Left colon (tissue), 2 donors: Measurements from ENCODE around the gene RABGAP1L. TPM values are rescaled to one million over a fixed set of nuclear protein-coding genes. Genes with fewer than 3 reads are reported as not detected.
"Not testable (repeated sequence)": the region's sequence is repeated elsewhere in the genome, so short reads cannot be mapped to it uniquely, and the experiment has no call there.

Experiments used
- ATAC-seq: fragments of 200-7000 bp; cut with Tn5 transposase; one replicate; pipeline ENCODE4 v1.9.1; 2020; ENCODE audit warnings: mild to moderate bottlenecking, moderate library complexity
- DNase-seq, 2 donors: peaks; one replicate each; pipeline ENCODE4 v3.0.0-alpha.2; 2020
- intact Hi-C, 2 donors: fragments of 100-400 bp; cut with DNase I in 1 of 2; cut with micrococcal nuclease in 1 of 2; formaldehyde crosslinking; loops; one replicate each; pipeline versions ENCODE4 v1.11.2 to v1.14.0; 2022; cut with DNase I, micrococcal nuclease
- total RNA-seq, 2 donors: library from RNA; stranded (reverse); fragmentation: NEBNext Ultra II Directional; extraction: Animal tissue kit (Norgen Biotek cat#: 25700); gene quantifications; one replicate each; pipeline ENCODE4 v1.2.1, GENCODE V29; 2021
- donor health status: DM: no; HTN: no; CAD: no.
- donor health status: DM: yes; HTN: yes; CAD: no.

RABGAP1L gene
- total RNA-seq, 2 donors from 2014 or later, result 67.8 to 70.4 TPM

DNA sequence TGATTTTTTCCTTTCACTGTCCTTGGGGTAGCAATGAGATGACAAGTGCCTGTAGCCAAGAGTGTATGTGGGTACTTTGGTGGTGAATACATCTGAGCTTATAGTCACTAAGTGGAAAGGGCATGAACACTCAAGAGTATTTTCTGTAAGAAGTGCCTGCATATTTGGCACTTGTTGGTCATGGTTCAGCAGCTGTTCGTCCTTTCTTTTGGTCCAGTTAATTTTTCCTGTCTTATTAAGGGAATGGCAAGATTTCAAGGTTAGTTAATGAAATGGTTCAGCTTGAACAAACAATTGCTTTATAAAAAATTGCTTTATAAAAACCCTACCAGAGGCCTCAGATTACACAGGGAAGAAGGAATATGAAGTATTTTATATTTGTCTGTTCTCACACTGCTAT lies 239.9 kb downstream of the RABGAP1L start:
- intact Hi-C loops, result no loop called here
- ATAC-seq (no peak), DNase-seq (no peak)

DNA sequence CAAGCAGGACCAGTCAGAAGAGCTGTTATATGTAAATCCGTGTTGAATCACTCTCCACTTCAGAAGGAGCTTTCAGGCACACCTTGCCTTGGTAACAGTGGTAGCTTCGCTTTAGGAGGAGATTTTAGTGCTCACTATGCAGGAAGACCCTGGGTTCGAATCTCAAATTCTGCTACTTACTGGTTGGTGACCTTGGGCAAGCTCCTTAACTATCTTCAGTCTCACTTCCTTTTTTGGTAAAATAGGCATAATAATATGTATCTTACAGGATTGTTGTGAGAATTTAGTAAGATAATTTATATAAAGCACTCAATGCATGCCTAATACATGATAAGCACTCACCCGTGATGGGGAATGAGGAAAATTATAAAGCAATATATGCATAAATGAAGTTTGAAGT lies 241.8 kb downstream of the RABGAP1L start:
- no peak for ATAC-seq
- intact Hi-C loops, result no loop called here
- no peak for DNase-seq

DNA sequence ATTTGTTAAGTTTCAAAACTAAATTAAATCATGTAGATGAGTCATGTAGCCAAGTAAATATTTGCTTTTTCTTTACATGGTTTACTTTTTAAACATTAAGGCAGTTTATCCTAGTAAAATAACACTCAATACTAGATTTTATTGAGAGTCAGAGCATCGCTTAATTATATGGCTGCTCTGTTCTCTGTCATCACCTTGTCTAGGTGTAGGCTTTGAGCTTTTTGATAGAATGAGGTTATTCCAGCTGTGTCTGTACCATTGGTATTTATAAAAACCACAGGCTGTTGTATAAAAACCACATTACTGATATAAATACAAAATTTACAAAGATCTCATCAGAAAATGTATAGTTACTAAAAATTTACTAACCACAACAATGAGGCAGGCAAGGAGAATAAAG lies 245.9 kb downstream of the RABGAP1L start:
- DNase-seq, result no peak
- ATAC-seq, result no peak
- intact Hi-C loops, result no loop called here

DNA sequence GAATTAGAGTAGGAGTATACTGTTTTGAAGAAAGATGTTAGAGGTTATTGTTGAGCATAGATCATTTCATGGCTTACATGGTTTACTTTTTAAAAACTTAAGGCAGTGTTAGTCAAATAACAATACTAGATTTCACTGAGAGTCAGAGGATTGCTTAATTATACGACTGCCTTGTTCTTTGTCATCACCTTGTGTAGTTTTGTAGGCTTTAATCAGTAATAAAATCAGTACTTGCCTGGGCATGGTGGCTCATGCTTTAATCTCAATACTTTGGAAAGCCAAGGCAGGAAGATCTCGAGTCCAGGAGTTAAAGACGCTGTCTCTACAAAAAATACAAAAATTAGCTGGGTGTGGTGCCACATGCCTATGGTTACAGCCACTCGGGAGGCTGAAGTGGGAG lies 247.1 kb downstream of the RABGAP1L start:
- ATAC-seq, result no peak
- intact Hi-C loops, result no loop called here

DNA sequence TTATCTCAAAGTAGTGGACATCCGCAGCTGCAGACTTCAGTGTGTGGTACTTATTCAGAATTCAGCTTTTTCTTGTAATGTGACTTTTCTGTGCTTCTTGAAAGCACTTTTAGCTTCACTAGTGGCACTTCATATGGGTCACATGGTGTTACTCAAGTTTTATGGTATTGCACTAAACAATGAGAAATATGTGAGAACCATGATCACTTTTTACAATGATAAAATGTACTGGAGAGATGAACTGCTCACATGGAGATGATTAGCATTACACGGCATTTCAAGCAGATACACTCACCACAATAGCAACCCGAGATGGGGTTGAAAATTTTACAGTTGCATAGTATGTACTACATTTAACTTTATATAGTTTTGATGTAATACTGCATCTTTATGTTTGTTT lies 248.3 kb downstream of the RABGAP1L start:
- intact Hi-C loops, result no loop called here
- DNase-seq, result no peak
- ATAC-seq, result no peak

More for the DNA sequence above, 247.1 kb downstream of the RABGAP1L start:
- no peak for DNase-seq

DNA sequence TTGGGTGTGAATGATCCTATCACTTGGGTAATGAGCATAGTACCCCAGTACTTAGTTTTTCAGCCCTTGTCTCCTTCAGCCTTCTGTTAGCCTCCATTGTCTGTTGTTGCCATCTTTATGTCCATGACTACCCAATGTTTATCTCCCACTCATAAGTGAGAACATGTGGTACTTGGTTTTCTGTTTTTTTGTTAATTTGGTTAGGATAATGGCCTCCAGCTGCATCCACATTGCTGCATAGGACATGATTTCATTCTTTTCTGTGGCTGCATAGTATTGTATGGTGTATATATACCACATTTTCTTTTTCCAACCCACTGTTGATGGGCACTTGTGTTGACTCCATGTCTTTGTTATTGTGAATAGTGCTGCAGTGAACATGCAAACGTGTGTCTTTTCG lies 248.8 kb downstream of the RABGAP1L start:
- ATAC-seq, result no peak
- DNase-seq, result no peak
- intact Hi-C loops, result no loop called here

DNA sequence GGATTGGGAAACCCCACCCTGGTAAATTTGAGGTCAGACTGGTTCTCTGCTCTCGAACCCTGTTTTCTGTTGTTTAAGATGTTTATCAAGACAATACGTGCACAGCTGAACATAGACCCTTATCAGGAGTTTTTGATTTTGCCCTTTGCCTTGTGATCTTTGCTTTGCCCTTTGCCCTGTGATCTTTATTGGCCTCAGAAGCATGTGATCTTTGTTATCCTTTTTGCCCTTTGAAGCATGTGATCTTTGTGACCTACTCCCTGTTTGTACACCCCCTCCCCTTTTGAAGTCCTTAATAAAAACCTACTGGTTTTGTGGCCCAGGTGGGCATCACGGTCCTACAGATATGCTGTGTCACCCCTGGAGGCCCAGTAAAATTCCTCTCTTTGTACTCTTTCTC lies 250.5 kb downstream of the RABGAP1L start:
- intact Hi-C loops, DNase-seq, ATAC-seq: not testable (repeated sequence)

DNA sequence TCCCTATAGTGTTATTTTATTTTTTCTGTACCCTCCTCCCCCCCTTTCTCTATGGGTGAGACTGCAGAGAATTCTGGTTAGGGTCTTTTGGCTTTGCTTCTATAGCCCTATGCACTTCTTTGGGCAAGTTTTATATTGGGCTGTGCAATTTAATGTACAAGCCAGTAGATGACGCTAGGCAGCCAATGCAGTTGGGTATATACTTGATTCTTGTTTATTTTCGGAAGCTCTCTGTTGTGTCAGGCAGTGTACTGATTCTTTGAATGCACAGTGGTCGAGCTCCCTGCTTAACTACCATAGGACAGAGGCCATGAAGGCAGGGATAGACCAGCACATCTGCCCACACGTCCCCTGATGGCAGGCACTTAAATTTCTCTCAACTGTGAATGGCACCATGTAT lies 254.3 kb downstream of the RABGAP1L start:
- ATAC-seq (no peak), DNase-seq (no peak)
- intact Hi-C loops, result no loop called here

DNA sequence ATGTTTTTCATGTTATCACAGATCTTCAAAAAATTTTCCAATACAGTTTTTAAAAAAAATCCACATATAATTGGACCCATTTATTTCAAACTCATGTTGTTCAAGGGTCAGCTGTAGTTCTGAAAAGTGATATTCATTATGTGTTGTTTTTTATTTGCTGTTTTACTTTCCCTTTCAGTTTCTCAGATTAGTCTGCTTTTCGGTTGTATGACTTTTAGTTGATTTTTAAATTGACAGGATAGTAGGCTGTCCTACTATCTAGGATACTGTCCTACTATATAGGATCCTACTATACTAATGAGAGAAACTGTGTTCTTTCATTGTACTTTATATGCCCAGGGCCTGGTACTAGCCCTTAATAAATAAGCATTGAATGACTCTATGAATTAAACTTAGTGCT lies 254.9 kb downstream of the RABGAP1L start:
- DNase-seq (no peak), ATAC-seq (no peak)
- intact Hi-C loops, result no loop called here

DNA sequence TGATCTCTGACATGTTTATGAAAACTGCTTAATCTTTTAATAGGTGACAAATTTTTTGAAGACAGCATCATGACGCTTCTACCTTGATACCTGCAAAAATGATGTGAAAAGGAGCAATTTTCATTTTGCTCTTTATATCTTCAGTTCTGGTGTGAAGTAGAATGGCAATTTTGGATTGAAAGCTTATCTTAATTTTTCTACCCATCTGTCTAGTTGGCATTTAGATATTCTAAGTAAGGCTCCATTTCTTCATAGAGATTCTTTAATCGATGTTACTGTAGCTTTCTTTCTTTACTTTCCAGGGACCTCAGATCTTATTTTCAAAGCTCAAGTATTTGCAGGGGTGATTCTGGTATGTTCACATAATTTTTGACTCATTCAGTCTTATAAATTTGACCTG lies 256.2 kb downstream of the RABGAP1L start:
- DNase-seq (no peak), ATAC-seq (no peak)
- intact Hi-C loops, result no loop called here

DNA sequence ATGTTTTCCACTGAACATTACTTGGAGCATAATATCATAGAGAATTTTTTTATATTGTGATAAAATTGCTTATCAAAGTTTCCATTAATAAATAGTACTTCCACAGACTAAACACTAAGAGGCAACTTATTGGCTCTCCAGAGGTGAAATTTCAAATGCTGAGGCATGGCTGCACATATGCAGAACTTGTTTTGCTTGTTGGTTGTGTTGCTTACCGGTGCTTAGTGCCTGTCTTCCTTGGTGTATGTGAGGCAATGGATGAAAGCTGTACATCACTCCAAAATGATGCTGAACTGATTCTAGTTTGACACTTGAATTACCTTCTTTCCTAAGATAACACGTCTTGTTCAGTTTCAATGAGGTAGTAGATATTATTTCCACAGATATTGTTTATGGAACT lies 258.6 kb downstream of the RABGAP1L start:
- DNase-seq (no peak), ATAC-seq (no peak)
- intact Hi-C loops, result no loop called here

DNA sequence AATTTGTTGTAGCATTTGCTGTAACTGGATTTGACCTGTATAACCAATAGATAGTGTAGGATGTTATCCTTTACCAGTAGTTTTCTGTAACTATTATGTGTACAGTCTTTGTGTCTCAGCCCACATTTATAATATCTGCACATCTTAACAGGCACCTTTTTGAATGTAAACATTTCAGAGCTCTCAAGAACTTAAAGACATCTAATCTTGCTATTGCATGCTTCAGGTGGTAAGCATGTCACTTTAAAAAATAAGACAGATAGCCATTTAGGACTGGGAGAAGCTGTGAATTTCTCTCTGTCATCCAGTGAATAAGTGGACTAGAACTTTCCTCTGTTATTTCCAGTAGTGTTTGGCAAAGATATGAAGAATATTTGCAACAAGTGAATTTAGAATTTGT lies 265.8 kb downstream of the RABGAP1L start:
- intact Hi-C loops, result no loop called here

DNA sequence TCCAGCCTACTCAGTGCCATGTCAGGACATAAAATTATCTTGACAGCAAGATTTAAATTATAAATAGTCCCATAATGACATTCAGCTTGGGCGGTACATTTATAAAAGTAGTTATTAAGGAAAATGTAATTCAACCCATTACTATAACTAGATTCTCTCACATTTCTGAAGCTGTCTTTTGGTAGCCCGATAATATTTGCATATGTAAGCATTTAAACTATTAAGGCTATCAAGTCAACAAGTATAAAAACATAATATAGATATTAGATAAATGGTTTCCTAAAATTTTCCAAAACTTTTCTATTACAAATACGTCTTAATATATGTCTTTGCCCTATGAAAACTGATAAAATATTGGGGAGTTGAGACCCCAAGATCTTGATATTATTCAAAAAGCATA lies 266.8 kb downstream of the RABGAP1L start:
- intact Hi-C loops, result no loop called here
- ATAC-seq (no peak), DNase-seq (no peak)

More for the DNA sequence above, 265.8 kb downstream of the RABGAP1L start:
- ATAC-seq, result no peak
- no peak for DNase-seq

DNA sequence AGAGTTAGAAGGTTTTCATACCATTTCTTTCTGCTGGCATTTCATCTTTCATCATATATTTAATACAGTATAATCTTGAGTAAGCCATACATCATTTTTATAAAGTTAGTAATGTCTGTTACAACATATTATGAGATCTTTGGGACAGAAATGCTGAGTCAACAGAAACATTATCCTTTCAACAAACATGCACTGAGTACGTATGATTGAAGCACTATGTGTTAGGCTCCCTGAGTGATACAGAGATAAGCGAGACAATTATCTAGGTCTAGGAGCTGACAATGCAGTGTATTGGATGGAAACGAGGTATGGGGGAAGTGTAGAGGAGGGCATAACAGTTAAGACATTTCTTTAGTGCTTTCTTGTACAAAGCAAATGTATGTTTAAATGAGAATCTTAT lies 268.7 kb downstream of the RABGAP1L start:
- DNase-seq (no peak), ATAC-seq (no peak)
- intact Hi-C loops, result no loop called here

DNA sequence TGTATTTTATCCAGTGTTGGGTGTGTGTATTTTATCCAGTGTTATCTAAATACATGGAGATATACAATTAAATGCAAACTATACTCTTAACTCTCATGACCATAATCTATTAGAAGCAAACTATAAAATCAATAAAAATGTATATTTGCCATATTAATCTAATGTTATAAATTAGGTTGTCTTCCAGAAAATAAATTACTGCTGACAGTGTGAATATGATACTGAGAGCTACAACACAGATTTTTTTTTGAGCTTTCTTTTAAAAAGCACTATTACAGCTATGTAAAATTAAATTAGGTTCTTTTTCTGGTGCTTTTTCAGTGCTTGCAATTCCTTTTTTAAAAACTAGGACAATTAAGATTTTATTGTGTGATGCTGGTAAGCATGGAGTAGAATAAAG lies 269.4 kb downstream of the RABGAP1L start:
- intact Hi-C loops, result no loop called here
- DNase-seq (no peak), ATAC-seq (no peak)

DNA sequence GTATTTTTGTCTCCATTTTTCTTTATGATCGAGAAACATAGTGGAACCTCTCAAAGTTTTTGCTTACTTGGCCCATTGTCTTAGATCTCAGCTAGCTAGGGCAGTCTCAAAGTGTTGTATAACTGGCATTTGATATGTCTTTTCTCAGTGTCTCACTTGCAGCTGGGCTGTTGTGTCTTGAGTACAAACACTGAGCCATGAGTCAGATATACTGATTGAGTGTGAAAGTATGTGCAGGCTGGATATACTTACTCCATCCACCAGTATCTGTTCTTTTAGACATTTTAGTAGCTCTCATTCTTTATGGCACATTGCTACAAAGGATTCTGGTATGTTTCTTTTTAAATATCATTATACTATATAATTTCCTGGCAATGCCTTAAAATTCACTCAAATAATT lies 274.1 kb downstream of the RABGAP1L start:
- DNase-seq (no peak), ATAC-seq (no peak)
- intact Hi-C loops, result no loop called here

DNA sequence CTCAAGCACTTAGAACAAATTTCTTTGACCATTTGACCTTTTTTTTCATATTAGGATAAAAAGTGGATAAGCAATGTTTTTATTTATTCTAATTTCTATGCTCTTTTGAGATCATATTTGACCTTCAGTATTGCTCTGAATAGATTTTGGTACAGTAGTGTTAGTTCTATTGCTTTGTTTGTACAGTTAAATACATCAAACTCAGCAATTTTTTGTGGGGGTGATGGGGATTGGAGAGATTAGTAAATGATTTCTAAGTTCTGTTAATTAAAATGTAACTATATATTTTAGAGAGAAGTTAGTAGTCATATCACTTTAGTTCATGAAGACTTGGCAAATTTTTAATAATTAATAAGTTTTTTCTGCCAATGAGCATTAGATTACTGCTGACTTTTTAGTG lies 286.0 kb downstream of the RABGAP1L start:
- ATAC-seq (no peak), DNase-seq (no peak)
- intact Hi-C loops, result no loop called here

DNA sequence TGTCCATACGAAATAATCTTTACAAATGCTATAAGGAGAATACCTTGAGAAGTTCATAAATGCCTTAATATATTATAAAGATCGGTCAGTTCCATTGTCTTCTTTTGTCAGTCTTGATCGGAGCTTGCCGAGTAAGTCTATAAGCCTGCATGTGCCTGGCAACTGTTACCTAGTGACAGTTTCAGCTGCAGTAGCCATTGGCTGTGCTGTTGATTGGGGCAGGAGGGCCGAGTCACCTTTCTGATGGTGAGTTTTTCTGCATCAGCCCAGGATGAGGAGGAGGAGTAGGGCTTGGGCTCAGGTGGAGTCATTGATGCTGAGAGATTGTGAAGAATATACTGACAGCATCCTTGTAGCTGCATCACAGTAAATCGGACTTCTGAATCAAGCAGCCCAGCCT lies 286.5 kb downstream of the RABGAP1L start:
- no peak for DNase-seq

DNA sequence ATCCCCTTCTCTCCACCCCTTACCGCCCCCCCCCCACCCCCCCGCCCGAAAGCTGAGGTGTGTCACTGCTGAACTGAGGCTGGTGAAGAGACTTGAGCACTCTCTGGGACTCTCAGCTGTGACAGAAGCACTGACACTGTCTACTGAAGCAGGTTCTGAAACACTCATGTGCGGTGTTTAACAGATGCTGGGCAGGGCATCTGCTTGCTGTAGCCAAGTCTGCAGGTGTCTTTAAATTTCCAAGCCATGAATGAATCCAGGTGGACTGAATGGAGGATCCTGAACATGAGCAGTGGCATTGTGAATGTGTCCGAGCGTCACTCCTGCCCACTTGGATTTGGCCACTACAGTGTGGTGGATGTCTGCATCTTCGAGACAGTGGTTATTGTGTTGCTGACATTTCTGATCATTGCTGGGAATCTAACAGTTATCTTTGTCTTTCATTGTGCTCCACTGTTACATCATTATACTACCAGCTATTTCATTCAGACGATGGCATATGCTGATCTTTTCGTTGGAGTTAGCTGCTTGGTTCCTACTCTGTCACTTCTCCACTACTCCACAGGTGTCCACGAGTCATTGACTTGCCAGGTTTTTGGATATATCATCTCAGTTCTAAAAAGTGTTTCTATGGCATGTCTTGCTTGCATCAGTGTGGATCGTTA lies 288.7 kb downstream of the RABGAP1L start, which contains the start of gene GPR52:
GPR52 (plus strand) TSS at position 99 of the 665 bp plus-strand sequence; CDS start at position 247, 148 bp downstream.
- ATAC-seq (no peak), DNase-seq (no peak)
- intact Hi-C loops, result no loop called here

More for the DNA sequence above, 286.5 kb downstream of the RABGAP1L start:
- no peak for ATAC-seq
- intact Hi-C loops, result no loop called here

DNA sequence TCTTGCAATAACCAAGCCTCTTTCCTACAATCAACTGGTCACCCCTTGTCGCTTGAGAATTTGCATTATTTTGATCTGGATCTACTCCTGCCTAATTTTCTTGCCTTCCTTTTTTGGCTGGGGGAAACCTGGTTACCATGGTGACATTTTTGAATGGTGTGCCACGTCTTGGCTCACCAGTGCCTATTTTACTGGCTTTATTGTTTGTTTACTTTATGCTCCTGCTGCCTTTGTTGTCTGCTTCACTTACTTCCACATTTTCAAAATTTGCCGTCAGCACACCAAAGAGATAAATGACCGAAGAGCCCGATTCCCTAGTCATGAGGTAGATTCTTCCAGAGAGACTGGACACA lies 289.2 kb downstream of the RABGAP1L start:
- DNase-seq (no peak), ATAC-seq (no peak)
- intact Hi-C loops, result no loop called here

DNA sequence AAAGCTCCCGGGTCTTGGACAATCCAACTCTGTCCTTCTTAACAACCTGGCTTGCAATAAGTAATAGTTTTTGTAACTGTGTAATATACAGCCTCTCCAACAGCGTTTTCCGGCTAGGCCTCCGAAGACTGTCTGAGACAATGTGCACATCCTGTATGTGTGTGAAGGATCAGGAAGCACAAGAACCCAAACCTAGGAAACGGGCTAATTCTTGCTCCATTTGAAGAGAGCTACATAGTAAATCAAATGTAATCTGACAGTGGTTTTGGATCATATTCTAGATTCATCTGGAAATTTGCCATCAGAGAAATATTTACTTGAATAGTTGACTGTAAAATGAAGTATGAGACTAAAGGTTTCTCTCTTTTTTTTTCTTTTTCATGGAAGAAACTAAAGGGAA lies 289.7 kb downstream of the RABGAP1L start:
- intact Hi-C loops, result no loop called here
- DNase-seq, result no peak
- ATAC-seq, result no peak
